BJ (cell line): ENCODE data around the gene S1PR1. TPM values are rescaled to one million over a fixed set of nuclear protein-coding genes. Genes with fewer than 3 reads are reported as not detected.
"Not testable (repeated sequence)": the region's sequence is repeated elsewhere in the genome, so short reads cannot be mapped to it uniquely, and the experiment has no call there.

Source experiments
- CTCF ChIA-PET: fragments of 350-600 bp; formaldehyde crosslinking; extraction: SDS; loops from one replicate; lab custom pipeline; 2021; ENCODE audit warnings: antibody characterized with exemption, inconsistent platforms; lab: Yijun Ruan, JAX
- POLR2A ChIA-PET: fragments of 300-600 bp; sonication (Branson Sonifier 250); formaldehyde crosslinking; extraction: SDS; loops from one replicate; lab custom pipeline; 2021; ENCODE audit warnings: antibody characterized with exemption; lab: Charles Lee
- DNase-seq: peaks from one replicate; pipeline ENCODE4 v3.0.0-alpha.2; 2011; ENCODE audit warnings: low read depth
- H3K27me3 ChIP-seq: 2 replicates; pipeline ENCODE4 v1.6.0; 2011; ENCODE audit warnings: low read length; ENCODE audit not compliant: control insufficient read depth, insufficient read depth
- H3K36me3 ChIP-seq: 2 replicates; pipeline ENCODE4 v1.5.1; 2011; ENCODE audit warnings: low read length; ENCODE audit not compliant: control insufficient read depth, insufficient read depth
- H3K4me3 ChIP-seq: 2 replicates; pipeline ENCODE4 v1.5.1; 2011; ENCODE audit warnings: low read depth, mild to moderate bottlenecking, control low read depth, low read length
- CTCF ChIP-seq: IDR thresholded peaks from 2 replicates; pipeline ENCODE4 v1.5.1; 2011; ENCODE audit warnings: low read depth, mild to moderate bottlenecking, control low read depth, inconsistent platforms, low read length, moderate library complexity; ENCODE audit not compliant: insufficient read depth
- polyA minus RNA-seq: library from RNA; depleted of rRNA, polyadenylated mRNA; stranded (reverse); fragments of >200 nt; gene quantifications from 2 replicates; pipeline ENCODE4 v1.2.3, GENCODE V29; 2011; rRNA and poly(A)+ RNA removed
- polyA plus RNA-seq: library from polyadenylated mRNA; depleted of rRNA; stranded (reverse); fragments of >200 nt; gene quantifications from 2 replicates; pipeline ENCODE4 v1.2.3, GENCODE V29; 2011; rRNA removed

S1PR1 gene
- 11.8 and 12.2 TPM in 2 replicates for polyA plus RNA-seq
- polyA minus RNA-seq = 9.2 and 14.4 TPM in 2 replicates

- ChIA-PET CTCF (interaction anchor here (0.6 to 2.3 kb wide), 4 partner anchors 51 to 1996 kb away, joined by 3 to 11 read pairs (median 4); no protein-coding TSS in a partner anchor), POLR2A (interaction anchor here (0.7 to 1.0 kb wide), 2 partner anchors 61 to 1679 kb away, joined by 3 to 16 read pairs; no protein-coding TSS in a partner anchor)
- H3K4me3 ChIP-seq = peak within 1 kb of the TSS; percentile 72
- no peak for DNase-seq
- H3K27me3 ChIP-seq = no peaks in the 10 kb centered on the region
- peaks cover 6% of the 10 kb centered on the region; the same call in 1 of the 2 replicates for H3K36me3 ChIP-seq
- TF ChIP-seq CTCF = no peak
These were observed at the start of gene S1PR1 for GRCh38 chr1:101236516-101237228. TSS of gene S1PR1 (plus strand) at chr1:101237019. CDS start at chr1:101238985, 1,966 bp downstream.

- POLR2A ChIA-PET = interaction anchor here (0.7 kb wide), 1 partner anchor 193 kb away, joined by 4 read pairs; no protein-coding TSS in a partner anchor
- CTCF ChIA-PET = interaction anchor here (0.6 to 0.7 kb wide), 2 partner anchors 30 to 58 kb away, joined by 3 read pairs; no protein-coding TSS in a partner anchor
- Histone ChIP-seq H3K36me3 (no peaks in the 10 kb centered on the region), H3K4me3 (no peak overlapping the region), H3K27me3 (no peaks in the 10 kb centered on the region)
- DNase-seq = no peak
- TF ChIP-seq CTCF = no peak
These were observed 49.5 kb upstream of the S1PR1 start for GRCh38 chr1:101187297-101187696.

GRCh38 chr1:101188331-101188730 is 48.5 kb upstream of the S1PR1 start:
- Histone ChIP-seq H3K36me3 (no peaks in the 10 kb centered on the region), H3K27me3 (no peaks in the 10 kb centered on the region), H3K4me3 (no peak overlapping the region)
- ChIA-PET POLR2A (no interaction called here), CTCF (interaction anchor here (1.1 kb wide), 1 partner anchor 13 kb away, joined by 3 read pairs; no protein-coding TSS in a partner anchor)
- DNase-seq = no peak
- TF ChIP-seq CTCF = no peak

GRCh38 chr1:101188968-101189367 is 47.9 kb upstream of the S1PR1 start:
- H3K4me3 ChIP-seq, POLR2A ChIA-PET, DNase-seq, H3K36me3 ChIP-seq, H3K27me3 ChIP-seq: not testable (repeated sequence)
- CTCF ChIA-PET = interaction anchor here (1.1 to 1.4 kb wide), 2 partner anchors 11 to 14 kb away, joined by 3 to 4 read pairs; no protein-coding TSS in a partner anchor

GRCh38 chr1:101190441-101190840 is 46.4 kb upstream of the S1PR1 start:
- POLR2A ChIA-PET = interaction anchor here (1.2 kb wide), 1 partner anchor 10 kb away, joined by 7 read pairs; no protein-coding TSS in a partner anchor
- Histone ChIP-seq H3K27me3 (no peaks in the 10 kb centered on the region), H3K36me3 (no peaks in the 10 kb centered on the region), H3K4me3 (no peak overlapping the region)
- no peak for TF ChIP-seq CTCF
- DNase-seq = peak; percentile 52
- CTCF ChIA-PET = interaction anchor here (1.1 to 1.4 kb wide), 2 partner anchors 8 to 9 kb away, joined by 4 to 5 read pairs; no protein-coding TSS in a partner anchor
